ENCODE data around the gene TMPRSS13.
"Not testable (repeated sequence)": the region's sequence is repeated elsewhere in the genome, so short reads cannot be mapped to it uniquely, and the experiment has no call there.

The TMPRSS13 gene

DNA sequence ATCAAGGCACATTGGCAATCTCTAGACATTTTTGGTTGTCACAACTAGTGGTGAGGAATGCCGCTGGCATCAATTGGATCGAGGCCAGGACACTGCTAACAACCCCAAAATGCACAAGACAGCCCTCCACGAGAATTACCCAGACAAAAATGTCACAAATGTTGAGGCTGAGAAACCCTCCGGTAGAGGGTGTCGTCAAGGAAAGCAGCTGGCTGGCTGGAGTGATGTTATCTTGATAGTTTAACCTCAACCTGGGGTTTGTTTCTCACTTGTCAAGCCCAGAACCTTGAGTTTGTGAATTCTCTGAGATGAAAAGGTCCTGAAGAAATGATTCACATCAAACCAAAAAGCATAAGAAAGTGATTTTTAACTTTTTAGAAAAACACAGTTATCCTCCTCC is 21.1 kb upstream of the TMPRSS13 start:
- DNase-seq: peak; percentile 59

- DNase-seq: no peak
Observed at GRCh38 chr11:117949062-117949461, 19.9 kb upstream of the TMPRSS13 start.

DNA sequence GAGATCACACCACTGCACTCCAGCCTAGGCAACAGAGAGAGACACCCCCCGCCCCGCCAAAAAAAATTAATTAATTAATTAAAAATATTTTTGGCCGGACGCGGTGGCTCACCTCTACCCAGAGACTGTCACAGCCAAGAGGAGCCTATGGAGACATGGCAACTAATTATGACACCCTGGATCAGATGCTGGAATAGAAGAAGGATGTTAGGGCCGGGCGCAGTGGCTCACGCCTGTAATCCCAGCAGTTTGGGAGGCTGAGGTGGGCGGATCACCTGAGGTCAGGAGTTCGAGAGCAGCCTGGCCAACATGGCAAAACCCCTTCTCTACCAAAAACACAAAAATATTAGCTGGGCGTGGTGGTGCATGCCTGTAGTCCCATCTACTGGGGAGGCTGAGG is 19.3 kb upstream of the TMPRSS13 start:
- not testable (repeated sequence) for DNase-seq

GRCh38 chr11:117947751-117948150 is 18.5 kb upstream of the TMPRSS13 start:
- not testable (repeated sequence) for DNase-seq

DNA sequence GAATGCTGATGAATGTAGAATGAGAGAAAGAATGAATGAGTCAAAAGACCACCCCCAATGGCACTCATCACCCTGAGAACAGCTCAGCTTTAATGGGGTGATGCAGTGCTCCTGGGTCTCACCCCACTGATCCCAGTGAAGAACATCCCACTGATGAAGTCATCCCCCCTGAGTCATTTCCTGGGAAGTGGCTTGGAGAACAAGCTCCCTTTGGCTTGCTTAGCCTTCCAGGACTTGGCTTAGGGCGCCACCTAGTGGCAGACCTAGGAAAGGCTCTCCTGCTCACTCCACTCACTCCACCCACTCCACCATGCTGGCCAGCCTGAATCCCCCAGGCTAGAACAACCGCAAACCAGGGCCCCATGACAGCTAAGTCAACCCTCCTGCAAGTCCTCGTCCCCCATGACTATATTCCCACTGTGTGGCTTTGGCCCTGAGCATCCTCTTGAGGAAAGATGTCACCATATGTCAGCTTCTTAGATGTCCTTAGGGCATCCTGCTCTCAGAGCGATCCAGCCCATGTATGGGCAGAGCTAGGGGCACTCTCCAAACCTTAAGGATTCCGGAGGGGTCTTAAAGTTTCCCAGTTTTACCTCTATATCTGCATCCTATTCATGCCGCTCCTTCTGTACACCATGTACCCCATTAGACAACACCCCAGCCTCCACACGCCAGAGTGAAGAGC is 17.8 kb upstream of the TMPRSS13 start:
- DNase-seq: peak; percentile 77

DNA sequence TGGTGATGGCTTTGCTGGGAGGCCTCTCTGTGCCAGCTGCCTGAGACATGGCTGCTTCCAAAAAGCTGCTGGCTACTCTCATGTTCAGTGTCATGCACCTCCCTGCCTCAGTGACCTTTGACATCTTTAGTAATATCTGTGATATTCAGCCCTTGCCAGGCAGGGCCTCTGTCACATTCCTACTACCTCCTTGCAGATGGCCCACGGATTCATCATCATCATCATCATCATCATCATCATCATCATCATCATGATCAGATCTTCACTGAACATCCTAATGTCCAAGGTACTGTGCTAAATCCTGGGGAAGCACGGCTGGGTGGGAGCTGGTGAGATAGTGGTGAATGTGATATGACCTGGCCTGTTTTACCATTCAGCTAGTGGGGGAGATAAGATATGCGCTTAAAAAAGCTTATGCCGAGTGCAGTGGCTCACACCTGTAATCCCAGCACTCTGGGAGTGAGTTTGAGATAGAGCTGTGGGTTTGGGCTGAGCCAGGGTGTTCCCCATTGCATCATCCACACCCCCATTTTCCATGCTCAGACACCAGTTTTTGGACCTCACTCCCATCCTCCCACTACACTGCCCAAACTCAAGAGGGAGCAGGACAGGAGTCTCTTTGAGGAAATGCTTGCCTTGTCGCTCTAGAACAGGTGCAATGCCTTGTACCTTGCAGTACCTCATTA is 17.1 kb upstream of the TMPRSS13 start:
- no peak for DNase-seq

- no peak for DNase-seq
Observed at GRCh38 chr11:117945047-117945810, 16.0 kb upstream of the TMPRSS13 start.

DNA sequence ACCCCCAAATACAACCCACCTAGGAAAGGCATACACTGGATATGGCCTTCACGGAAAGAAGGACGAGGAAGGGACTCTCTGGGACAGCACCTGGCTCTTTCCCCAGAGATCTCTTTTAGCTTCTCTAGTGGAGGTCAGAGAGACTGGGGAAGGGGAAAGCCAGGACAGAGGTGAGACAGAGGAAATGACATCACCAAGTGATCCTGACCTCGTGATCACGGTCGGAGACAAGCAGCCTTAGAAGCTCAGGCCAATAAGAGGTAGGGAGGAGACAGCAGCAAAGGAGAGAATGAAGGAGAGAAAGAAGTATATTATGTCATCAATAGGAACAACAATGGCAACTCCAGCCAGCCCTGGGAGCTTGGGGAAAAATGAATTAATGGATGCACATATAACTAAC is 15.4 kb upstream of the TMPRSS13 start:
- no peak for DNase-seq

DNA sequence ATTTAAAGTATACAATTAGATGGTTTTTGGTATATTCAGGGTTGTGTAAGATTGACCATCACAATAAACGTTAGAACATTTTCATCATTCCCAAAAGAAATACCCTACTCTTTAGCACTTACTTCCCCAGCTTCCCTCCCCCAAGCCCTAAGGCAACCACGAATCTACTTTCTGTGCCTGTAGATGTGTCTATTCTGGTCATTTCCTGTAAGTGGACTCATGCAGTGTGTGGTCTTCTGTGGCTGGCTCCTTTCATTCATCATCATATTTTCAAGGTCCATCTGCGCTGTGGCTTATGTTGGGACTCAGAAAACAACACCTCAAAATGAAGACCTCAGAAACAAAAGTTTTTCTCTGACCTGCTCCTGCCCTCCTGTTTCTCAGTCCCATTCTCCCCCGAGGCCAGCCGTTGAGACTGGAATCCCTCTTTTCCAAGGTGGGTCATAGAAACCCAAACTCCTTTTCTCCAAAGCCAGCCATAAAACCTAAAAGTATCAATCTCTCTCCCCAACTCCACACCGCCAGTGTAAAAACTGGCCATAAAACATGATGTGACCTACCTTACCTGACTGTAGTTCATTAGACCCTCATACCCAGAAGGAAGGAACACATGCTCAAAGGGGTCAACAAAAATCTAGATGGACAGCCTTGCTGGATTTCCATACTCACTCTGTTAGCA is 12.9 kb upstream of the TMPRSS13 start:
- no peak for DNase-seq

DNA sequence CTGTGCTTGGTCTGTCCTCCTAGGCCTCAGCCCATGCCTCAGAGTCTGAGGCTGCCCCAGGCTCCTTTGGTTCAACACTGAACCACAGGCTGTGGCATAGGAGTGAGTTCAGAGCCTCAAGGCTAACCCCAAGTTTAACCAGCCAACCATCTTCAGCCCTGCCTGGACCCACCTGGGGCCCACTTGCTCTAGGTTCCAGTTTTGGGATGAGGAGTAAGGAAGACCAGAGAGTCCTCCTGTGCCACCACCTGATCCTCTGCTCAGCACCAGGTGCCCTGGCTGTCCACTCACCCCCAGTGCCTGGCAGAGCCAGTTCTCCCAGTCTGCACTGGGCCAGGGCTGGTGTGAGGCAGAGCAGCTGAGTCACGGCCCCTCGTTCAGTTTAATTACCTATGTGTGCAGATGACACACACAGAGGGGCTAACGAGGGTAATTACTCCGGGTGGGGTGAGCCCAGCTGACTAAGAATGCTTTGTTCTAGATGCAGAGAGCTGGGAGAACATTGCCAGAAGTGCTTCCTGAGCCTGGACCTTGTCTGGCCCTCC is 12.0 kb upstream of the TMPRSS13 start:
- no peak for DNase-seq

DNA sequence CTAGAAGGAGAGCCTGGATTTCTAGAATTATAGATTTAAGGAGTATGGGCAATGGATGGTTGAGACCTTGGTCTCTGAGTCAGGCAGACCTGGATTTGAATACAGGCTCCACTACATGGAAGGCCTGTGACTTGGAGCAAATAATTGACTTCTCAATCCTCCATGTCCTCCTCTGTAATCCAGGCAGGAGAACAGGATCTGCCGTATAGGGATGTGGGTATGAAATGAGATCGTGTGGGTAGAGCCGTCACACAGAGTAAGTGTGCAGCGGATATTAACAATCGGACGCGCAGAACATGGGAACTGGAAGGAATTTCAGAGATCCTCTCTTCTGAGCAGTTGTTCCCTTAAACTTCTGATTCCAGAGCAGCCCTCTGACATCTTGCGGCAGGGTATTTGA is 11.5 kb upstream of the TMPRSS13 start:
- no peak for DNase-seq

- no peak for DNase-seq
Observed at GRCh38 chr11:117936973-117937372, 7.8 kb upstream of the TMPRSS13 start.

- DNase-seq: no peak
Observed at GRCh38 chr11:117934526-117935307, 5.5 kb upstream of the TMPRSS13 start.

GRCh38 chr11:117933930-117934329 is 4.7 kb upstream of the TMPRSS13 start:
- DNase-seq: no peak

GRCh38 chr11:117933475-117933874 is 4.3 kb upstream of the TMPRSS13 start:
- DNase-seq: no peak

- no peak for DNase-seq
Observed at GRCh38 chr11:117932947-117933346, 3.7 kb upstream of the TMPRSS13 start.

DNA sequence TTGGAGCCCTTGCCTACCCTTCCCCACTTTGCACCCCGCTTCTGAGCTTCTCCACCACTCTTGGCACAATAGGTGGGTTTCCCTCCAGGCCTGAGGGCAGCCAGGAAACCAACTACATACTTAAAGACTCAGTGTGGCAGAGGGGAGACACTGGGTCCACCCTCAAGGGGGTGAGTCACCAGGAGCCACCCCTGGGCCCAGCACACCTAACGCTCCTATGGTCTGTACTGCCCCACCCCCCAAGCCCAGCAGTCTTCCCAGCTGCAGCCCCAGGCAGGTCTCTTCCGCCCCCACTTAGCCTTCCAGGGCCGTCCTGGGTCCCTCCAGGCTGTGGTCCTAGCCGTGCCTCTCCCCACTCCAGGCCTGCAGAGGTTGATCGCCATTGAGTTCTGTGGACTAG is 3.2 kb upstream of the TMPRSS13 start:
- no peak for DNase-seq

DNA sequence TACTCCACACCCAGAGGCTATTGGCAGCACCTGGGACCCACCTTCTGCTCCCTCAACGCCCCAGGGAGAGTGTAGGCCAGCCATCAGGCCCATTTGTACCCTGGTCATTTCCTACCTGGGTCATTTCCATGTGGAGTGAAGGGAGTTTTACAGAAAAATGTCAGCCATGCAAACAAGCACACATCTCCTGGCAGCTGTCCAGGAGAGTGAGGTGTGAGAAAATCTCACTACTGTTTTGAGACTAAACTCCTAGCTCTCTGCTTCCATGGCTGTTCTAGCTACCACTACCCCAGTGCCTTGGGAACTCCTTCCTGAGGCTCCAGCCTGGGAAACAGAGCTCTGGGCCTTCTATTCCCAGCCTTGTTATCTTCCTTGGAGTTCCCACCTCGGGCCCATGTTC is 2.8 kb upstream of the TMPRSS13 start:
- no peak for DNase-seq

DNA sequence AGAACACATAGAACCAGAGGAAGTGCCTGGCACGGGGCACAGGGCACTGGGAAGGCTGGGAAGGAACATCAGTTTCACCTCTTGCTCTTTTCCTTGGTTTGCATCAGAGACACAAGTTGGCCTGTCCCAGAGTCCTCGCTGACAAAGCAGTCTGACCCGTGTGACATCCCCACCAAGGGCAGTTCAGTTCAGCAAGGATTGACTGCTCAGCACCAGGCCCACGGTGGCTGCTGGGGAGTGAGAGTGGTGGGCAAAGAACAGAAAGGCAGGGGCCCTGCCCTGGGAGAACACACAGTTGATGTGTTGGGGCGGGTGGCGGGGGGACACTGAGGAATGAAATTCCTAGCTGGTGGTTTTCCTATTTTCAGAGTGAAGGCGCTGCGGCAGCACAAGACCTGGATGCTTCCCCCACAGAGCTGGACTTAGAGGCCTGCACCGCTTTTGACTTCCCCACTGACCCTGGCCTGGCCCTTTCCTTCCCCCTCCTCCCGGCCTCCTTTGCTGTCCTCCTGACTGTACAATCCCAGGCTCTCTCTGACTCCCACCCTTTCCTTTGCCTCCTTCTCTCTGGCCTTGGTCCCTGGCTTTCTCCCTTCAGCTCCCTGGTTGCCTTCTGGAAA is 2.2 kb upstream of the TMPRSS13 start:
- DNase-seq: no peak

- no peak for DNase-seq
Observed at GRCh38 chr11:117930668-117931330, 1.6 kb upstream of the TMPRSS13 start.

GRCh38 chr11:117929916-117930570 is 841 bp upstream of the TMPRSS13 start:
- DNase-seq: no peak
